CD8-positive, alpha-beta memory T cell (primary cell): ENCODE results near the gene NYAP2. TPM values are rescaled to one million over a fixed set of nuclear protein-coding genes. Genes with fewer than 3 reads are reported as not detected.

Source experiments
- CTCF ChIA-PET: fragments of 350-600 bp; sonication (Branson Sonifier 250); formaldehyde crosslinking; loops from one replicate; lab custom pipeline; 2021; ENCODE audit warnings: antibody characterized with exemption; lab: Charles Lee
- POLR2A ChIA-PET: fragments of 350-600 bp; sonication (Branson Sonifier 250); formaldehyde crosslinking; loops from one replicate; lab custom pipeline; 2021; ENCODE audit warnings: antibody characterized with exemption; lab: Charles Lee
- DNase-seq, 5 donors: peaks; one replicate each; pipeline versions ENCODE4 v3.0.0 to v3.0.0-alpha.2; 2020 to 2022; ENCODE audit warnings: mixed read lengths in 1 of 5
- H3K27ac ChIP-seq: one replicate; pipeline ENCODE4 v1.7.0; 2013; ENCODE audit warnings: low read depth, mild to moderate bottlenecking, low read length, moderate library complexity
- H3K27me3 ChIP-seq: 2 replicates; pipeline ENCODE4 v1.7.0; 2013; ENCODE audit warnings: low read length, mild to moderate bottlenecking; ENCODE audit not compliant: insufficient read depth, poor library complexity, severe bottlenecking
- H3K36me3 ChIP-seq: 2 replicates; pipeline ENCODE4 v1.7.0; 2013; ENCODE audit warnings: mild to moderate bottlenecking, low read length, moderate library complexity; ENCODE audit not compliant: insufficient read depth
- H3K4me1 ChIP-seq: 2 replicates; pipeline ENCODE4 v1.7.0; 2013; ENCODE audit warnings: mild to moderate bottlenecking, low read length, moderate library complexity; ENCODE audit not compliant: insufficient read depth
- H3K4me3 ChIP-seq: 2 replicates; pipeline ENCODE4 v1.7.0; 2013; ENCODE audit warnings: mild to moderate bottlenecking, low read length
- H3K9me3 ChIP-seq: 2 replicates; pipeline ENCODE4 v1.7.0; 2013; ENCODE audit warnings: mild to moderate bottlenecking, low read length
- H3K27ac Mint-ChIP-seq, 8 donors: one replicate each; pipeline ENCODE4 v1.8.0; 2020 to 2021; ENCODE audit warnings: mixed read lengths in 8 of 8, mild to moderate bottlenecking in 6 of 8, inconsistent platforms in 3 of 8, moderate library complexity in 3 of 8
- H3K27me3 Mint-ChIP-seq, 2 donors: one replicate each; pipeline ENCODE4 v1.8.0; 2020 to 2021; ENCODE audit warnings: mixed read lengths in 2 of 2, mild to moderate bottlenecking in 1 of 2, moderate library complexity in 1 of 2
- H3K36me3 Mint-ChIP-seq, 3 donors: one replicate each; pipeline ENCODE4 v1.8.0; 2020 to 2021; ENCODE audit warnings: mixed read lengths in 3 of 3, inconsistent platforms in 1 of 3, mild to moderate bottlenecking in 1 of 3
- H3K4me1 Mint-ChIP-seq, 3 donors: one replicate each; pipeline ENCODE4 v1.8.0; 2020 to 2021; ENCODE audit warnings: mixed read lengths in 3 of 3, inconsistent platforms in 1 of 3, mild to moderate bottlenecking in 1 of 3
- H3K4me3 Mint-ChIP-seq, 7 donors: one replicate each; pipeline ENCODE4 v1.8.0; 2020 to 2021; ENCODE audit warnings: mixed read lengths in 7 of 7, mild to moderate bottlenecking in 6 of 7, moderate library complexity in 4 of 7, inconsistent platforms in 2 of 7
- H3K9me3 Mint-ChIP-seq, 5 donors: one replicate each; pipeline ENCODE4 v1.8.0; 2020 to 2022; ENCODE audit warnings: mixed read lengths in 5 of 5, mild to moderate bottlenecking in 3 of 5, moderate library complexity in 2 of 5, inconsistent platforms in 1 of 5
- polyA plus RNA-seq: library from polyadenylated mRNA; unstranded; fragments of 300-500 nt; fragmentation: Illumina TruSeq; gene quantifications from one replicate; pipeline ENCODE4 v1.2.3, GENCODE V29; 2021
- total RNA-seq, 2 experiments: library from RNA; stranded (reverse); gene quantifications; one replicate each; pipeline ENCODE4 v1.2.3, GENCODE V29; 2021

Gene NYAP2
- total and polyA plus RNA-seq, 3 experiments from 2014 or later: not detected

GRCh38 chr2:225415341-225415740, 15.8 kb downstream of the NYAP2 start:
- no peaks in the 10 kb centered on the region for H3K9me3 Mint-ChIP-seq
- H3K27me3 ChIP-seq: no peaks in the 10 kb centered on the region
- H3K36me3 ChIP-seq: no peaks in the 10 kb centered on the region
- H3K27ac Mint-ChIP-seq: no peak overlapping the region
- H3K9me3 ChIP-seq: no peaks in the 10 kb centered on the region
- no peak for DNase-seq
- CTCF ChIA-PET: no interaction called here
- H3K4me3 ChIP-seq: no peak overlapping the region
- no peaks in the 10 kb centered on the region for H3K4me1 Mint-ChIP-seq
- POLR2A ChIA-PET: no interaction called here
- no peaks in the 10 kb centered on the region for H3K36me3 Mint-ChIP-seq
- no peak overlapping the region for H3K27ac ChIP-seq
- no peaks in the 10 kb centered on the region for H3K4me1 ChIP-seq
- H3K27me3 Mint-ChIP-seq: peaks cover 16 to 32% of the 10 kb centered on the region in 2 donors
- H3K4me3 Mint-ChIP-seq: no peak overlapping the region

GRCh38 chr2:225415792-225416191, 16.3 kb downstream of the NYAP2 start:
- ChIA-PET CTCF (no interaction called here), POLR2A (no interaction called here)
- H3K27me3 ChIP-seq: no peaks in the 10 kb centered on the region
- H3K4me1 Mint-ChIP-seq: no peaks in the 10 kb centered on the region
- no peaks in the 10 kb centered on the region for H3K36me3 Mint-ChIP-seq
- H3K9me3 Mint-ChIP-seq: no peaks in the 10 kb centered on the region
- no peaks in the 10 kb centered on the region for H3K9me3 ChIP-seq
- no peak overlapping the region for H3K27ac Mint-ChIP-seq
- no peak overlapping the region for H3K4me3 ChIP-seq
- H3K4me3 Mint-ChIP-seq: no peak overlapping the region
- no peaks in the 10 kb centered on the region for H3K36me3 ChIP-seq
- H3K4me1 ChIP-seq: no peaks in the 10 kb centered on the region
- peaks cover 16 to 30% of the 10 kb centered on the region in 2 donors for H3K27me3 Mint-ChIP-seq
- no peak for DNase-seq
- no peak overlapping the region for H3K27ac ChIP-seq

GRCh38 chr2:225416616-225417367, 17.3 kb downstream of the NYAP2 start:
- Mint-ChIP-seq H3K4me3 (no peak overlapping the region), H3K27me3 (peaks cover 9 to 21% of the 10 kb centered on the region in 2 donors), H3K36me3 (no peaks in the 10 kb centered on the region), H3K9me3 (no peaks in the 10 kb centered on the region), H3K4me1 (no peaks in the 10 kb centered on the region), H3K27ac (no peak overlapping the region)
- Histone ChIP-seq H3K4me1 (no peaks in the 10 kb centered on the region), H3K9me3 (no peaks in the 10 kb centered on the region), H3K4me3 (no peak overlapping the region), H3K36me3 (no peaks in the 10 kb centered on the region), H3K27ac (no peak overlapping the region), H3K27me3 (no peaks in the 10 kb centered on the region)
- CTCF ChIA-PET: no interaction called here
- no peak for DNase-seq
- POLR2A ChIA-PET: no interaction called here

- Histone ChIP-seq H3K4me1 (no peaks in the 10 kb centered on the region), H3K9me3 (no peaks in the 10 kb centered on the region), H3K27me3 (no peaks in the 10 kb centered on the region), H3K4me3 (no peak overlapping the region), H3K36me3 (no peaks in the 10 kb centered on the region), H3K27ac (no peak overlapping the region)
- H3K4me1 Mint-ChIP-seq: no peaks in the 10 kb centered on the region
- DNase-seq: no peak
- peaks cover 6 to 21% of the 10 kb centered on the region in 2 donors for H3K27me3 Mint-ChIP-seq
- H3K36me3 Mint-ChIP-seq: no peaks in the 10 kb centered on the region
- no peak overlapping the region for H3K4me3 Mint-ChIP-seq
- POLR2A ChIA-PET: no interaction called here
- no peaks in the 10 kb centered on the region for H3K9me3 Mint-ChIP-seq
- CTCF ChIA-PET: no interaction called here
- no peak overlapping the region for H3K27ac Mint-ChIP-seq
These were observed 19.5 kb downstream of the NYAP2 start for GRCh38 chr2:225419033-225419432.

- Histone ChIP-seq H3K4me3 (no peak overlapping the region), H3K4me1 (no peaks in the 10 kb centered on the region), H3K27ac (no peak overlapping the region), H3K36me3 (no peaks in the 10 kb centered on the region), H3K27me3 (no peaks in the 10 kb centered on the region), H3K9me3 (no peaks in the 10 kb centered on the region)
- POLR2A ChIA-PET: no interaction called here
- Mint-ChIP-seq H3K27ac (no peak overlapping the region), H3K4me1 (no peaks in the 10 kb centered on the region), H3K27me3 (peaks cover 7 to 17% of the 10 kb centered on the region in 2 donors), H3K4me3 (no peak overlapping the region), H3K36me3 (no peaks in the 10 kb centered on the region), H3K9me3 (no peaks in the 10 kb centered on the region)
- CTCF ChIA-PET: no interaction called here
- no peak for DNase-seq
These were observed 22.6 kb downstream of the NYAP2 start for GRCh38 chr2:225422145-225422544.

GRCh38 chr2:225425284-225425683, 25.8 kb downstream of the NYAP2 start:
- no peaks in the 10 kb centered on the region for H3K9me3 Mint-ChIP-seq
- Histone ChIP-seq H3K36me3 (no peaks in the 10 kb centered on the region), H3K4me1 (no peaks in the 10 kb centered on the region), H3K4me3 (no peak overlapping the region), H3K9me3 (no peaks in the 10 kb centered on the region), H3K27me3 (no peaks in the 10 kb centered on the region), H3K27ac (no peak overlapping the region)
- ChIA-PET POLR2A (no interaction called here), CTCF (no interaction called here)
- peaks cover 6 to 16% of the 10 kb centered on the region in 2 donors for H3K27me3 Mint-ChIP-seq
- no peak overlapping the region for H3K27ac Mint-ChIP-seq
- no peaks in the 10 kb centered on the region for H3K36me3 Mint-ChIP-seq
- DNase-seq: no peak
- no peak overlapping the region for H3K4me3 Mint-ChIP-seq
- no peaks in the 10 kb centered on the region for H3K4me1 Mint-ChIP-seq

GRCh38 chr2:225428360-225428759, 28.9 kb downstream of the NYAP2 start:
- no peaks in the 10 kb centered on the region for H3K4me1 Mint-ChIP-seq
- Histone ChIP-seq H3K27me3 (no peaks in the 10 kb centered on the region), H3K36me3 (no peaks in the 10 kb centered on the region), H3K27ac (no peak overlapping the region), H3K4me3 (no peak overlapping the region), H3K9me3 (no peaks in the 10 kb centered on the region), H3K4me1 (no peaks in the 10 kb centered on the region)
- H3K4me3 Mint-ChIP-seq: no peak overlapping the region
- H3K9me3 Mint-ChIP-seq: no peaks in the 10 kb centered on the region
- peaks cover 3 to 10% of the 10 kb centered on the region in 2 donors for H3K27me3 Mint-ChIP-seq
- CTCF ChIA-PET: no interaction called here
- POLR2A ChIA-PET: no interaction called here
- no peak for DNase-seq
- H3K36me3 Mint-ChIP-seq: no peaks in the 10 kb centered on the region
- H3K27ac Mint-ChIP-seq: no peak overlapping the region

- Histone ChIP-seq H3K27me3 (no peaks in the 10 kb centered on the region), H3K4me1 (no peaks in the 10 kb centered on the region), H3K9me3 (no peaks in the 10 kb centered on the region), H3K27ac (no peak overlapping the region), H3K4me3 (no peak overlapping the region), H3K36me3 (no peaks in the 10 kb centered on the region)
- ChIA-PET CTCF (no interaction called here), POLR2A (no interaction called here)
- Mint-ChIP-seq H3K36me3 (no peaks in the 10 kb centered on the region), H3K27ac (no peak overlapping the region), H3K27me3 (peaks cover 3 to 10% of the 10 kb centered on the region in 2 donors), H3K9me3 (no peaks in the 10 kb centered on the region), H3K4me1 (no peaks in the 10 kb centered on the region), H3K4me3 (no peak overlapping the region)
- no peak for DNase-seq
These were observed 30.2 kb downstream of the NYAP2 start for GRCh38 chr2:225429717-225430116.
